Measurements from ENCODE around the gene OR5H1. TPM values are rescaled to one million over a fixed set of nuclear protein-coding genes. Genes with fewer than 3 reads are reported as not detected.

The OR5H1 gene
- total RNA-seq = not detected
- not detected for polyA plus RNA-seq
- long read RNA-seq, donor 1 = 0 reads
- long read RNA-seq, donor 2 = 0 reads
- long read RNA-seq, donor 3 = 0 reads
- long read RNA-seq, donor 4 = 0 reads
- long read RNA-seq, donor 5 = 0 reads
- long read RNA-seq, donor 6 = 0 reads
- long read RNA-seq, donor 7 = 0 reads
- long read RNA-seq, donor 8 = 0 reads
- long read RNA-seq, donor 9 = 0 reads
- long read RNA-seq, donor 10 = 0 reads

- 45 to 66% (median 62%) methylated on average over 1 of the region's 1 CpG for WGBS, 4 donors
- no peaks in the 10 kb centered on the region for H3K4me1 ChIP-seq (replicated peaks in 1 of 2)
- no peaks in the 10 kb centered on the region for H3K36me3 ChIP-seq (replicated peaks in 1 of 2)
- H3K4me3 ChIP-seq = no peak within 1 kb of the TSS
- DNase-seq = no peak
- TF ChIP-seq CTCF (IDR thresholded peaks at IDR 0.05) = no peak
- no peak for TF ChIP-seq POLR2A (IDR thresholded peaks at IDR 0.05)
- no peaks in the 10 kb centered on the region for H3K27me3 ChIP-seq
- H3K9me3 ChIP-seq (replicated peaks in 1 of 3) = no peaks in the 10 kb centered on the region
- H3K27ac ChIP-seq = no peak within 1 kb of the TSS
- intact Hi-C loops (cut with DNase I) = no loop called here
Measured at GRCh38 chr3:98130421-98130820, at the start of gene OR5H1. TSS of gene OR5H1 (plus strand) at chr3:98130721. CDS start at chr3:98132698, 1,977 bp downstream.

GRCh38 chr3:98086873-98087272 lies 43.6 kb upstream of the OR5H1 start, which contains the start of gene OR5AC2:
TSS of gene OR5AC2 (plus strand) at chr3:98087173. CDS start at chr3:98087173, 0 bp downstream.
- H3K27me3 ChIP-seq = no peaks in the 10 kb centered on the region

GRCh38 chr3:98095882-98096281 lies 34.6 kb upstream of the OR5H1 start:
- Histone ChIP-seq H3K9me3 (replicated peaks in 1 of 3) (no peaks in the 10 kb centered on the region), H3K4me1 (replicated peaks in 1 of 2) (no peaks in the 10 kb centered on the region), H3K27me3 (no peaks in the 10 kb centered on the region), H3K4me3 (no peak overlapping the region), H3K36me3 (replicated peaks in 1 of 2) (no peaks in the 10 kb centered on the region), H3K27ac (no peak overlapping the region)
- intact Hi-C loops (cut with DNase I) = no loop called here
- TF ChIP-seq CTCF (IDR thresholded peaks at IDR 0.05) = no peak
- TF ChIP-seq POLR2A (IDR thresholded peaks at IDR 0.05) = no peak
- DNase-seq = no peak
- WGBS, 4 donors = 53 to 60% (median 56%) methylated on average over 3 to 5 of the region's 5 CpGs

More at GRCh38 chr3:98086873-98087272, 43.6 kb upstream of the OR5H1 start, which contains the start of gene OR5AC2:
- no peaks in the 10 kb centered on the region for H3K9me3 ChIP-seq (replicated peaks in 1 of 3)
- intact Hi-C loops (cut with DNase I) = no loop called here
- no peak within 1 kb of the TSS for H3K27ac ChIP-seq
- TF ChIP-seq CTCF (IDR thresholded peaks at IDR 0.05) (no peak), POLR2A (IDR thresholded peaks at IDR 0.05) (no peak)
- H3K4me1 ChIP-seq (replicated peaks in 1 of 2) = no peaks in the 10 kb centered on the region
- WGBS, 4 donors = 56 to 78% (median 71%) methylated on average over 4 of the region's 4 CpGs
- H3K4me3 ChIP-seq = no peak within 1 kb of the TSS
- DNase-seq = no peak
- no peaks in the 10 kb centered on the region for H3K36me3 ChIP-seq (replicated peaks in 1 of 2)

GRCh38 chr3:98099848-98100247 lies 30.7 kb upstream of the OR5H1 start:
- intact Hi-C loops (cut with DNase I) = no loop called here
- no peak for DNase-seq
- no peak for TF ChIP-seq CTCF (IDR thresholded peaks at IDR 0.05)
- TF ChIP-seq POLR2A (IDR thresholded peaks at IDR 0.05) = no peak
- Histone ChIP-seq H3K9me3 (replicated peaks in 1 of 3) (no peaks in the 10 kb centered on the region), H3K27me3 (no peaks in the 10 kb centered on the region), H3K27ac (no peak overlapping the region), H3K4me3 (no peak overlapping the region), H3K4me1 (replicated peaks in 1 of 2) (no peaks in the 10 kb centered on the region), H3K36me3 (replicated peaks in 1 of 2) (no peaks in the 10 kb centered on the region)
- 68 to 77% (median 74%) methylated on average over 4 of the region's 4 CpGs for WGBS, 4 donors
